Cerebellar nuclear complex (tissue), 1 donor: ENCODE measurements around the gene MTHFD2.
"Not testable (repeated sequence)": the region's sequence is repeated elsewhere in the genome, so short reads cannot be mapped to it uniquely, and the experiment has no call there.

Source experiments
- DNase-seq, 2 experiments: peaks; one replicate each; lab custom pipeline; 2025; lab: John Stamatoyannopoulos, UW

MTHFD2 gene

DNA sequence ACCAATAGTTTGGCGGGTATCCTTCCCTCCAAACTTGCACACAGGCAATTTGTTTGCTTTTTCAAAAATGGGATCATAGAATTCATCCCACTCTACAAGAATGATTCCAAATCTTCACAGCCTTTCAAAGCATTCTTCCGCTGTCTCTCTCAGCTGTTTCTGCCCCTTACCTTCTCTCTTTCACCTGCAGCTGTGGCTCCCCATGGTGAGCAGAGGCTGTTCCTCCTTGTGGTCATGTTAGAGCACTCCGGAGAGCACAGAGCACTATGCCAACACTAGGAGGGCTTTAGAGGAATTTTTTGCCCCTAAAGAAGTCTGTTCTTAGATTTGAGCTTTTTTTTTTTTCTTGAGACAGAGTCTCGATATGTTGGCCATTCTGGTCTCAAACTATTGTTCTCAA, 30.4 kb downstream of the MTHFD2 start:
- no peak for DNase-seq

DNA sequence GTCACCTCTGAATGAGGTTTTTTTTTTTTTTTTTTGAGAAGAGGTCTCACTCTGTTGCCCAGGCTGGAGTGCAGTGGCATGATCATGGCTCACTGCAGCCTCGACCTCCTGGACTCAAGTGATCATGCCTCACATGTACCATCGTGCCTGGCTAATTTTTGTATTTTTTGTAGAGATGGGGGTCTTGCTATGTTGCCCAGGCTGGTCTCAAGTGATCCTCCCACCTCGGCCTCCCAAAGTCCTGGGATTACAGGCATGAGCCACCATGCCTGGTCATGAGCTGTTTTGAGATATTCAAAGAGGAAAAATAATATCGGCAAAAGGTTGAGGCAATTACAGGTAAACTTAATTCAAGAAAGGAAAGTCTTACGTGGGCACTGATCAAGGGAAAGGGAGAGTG, 31.4 kb downstream of the MTHFD2 start:
- not testable (repeated sequence) for DNase-seq

DNA sequence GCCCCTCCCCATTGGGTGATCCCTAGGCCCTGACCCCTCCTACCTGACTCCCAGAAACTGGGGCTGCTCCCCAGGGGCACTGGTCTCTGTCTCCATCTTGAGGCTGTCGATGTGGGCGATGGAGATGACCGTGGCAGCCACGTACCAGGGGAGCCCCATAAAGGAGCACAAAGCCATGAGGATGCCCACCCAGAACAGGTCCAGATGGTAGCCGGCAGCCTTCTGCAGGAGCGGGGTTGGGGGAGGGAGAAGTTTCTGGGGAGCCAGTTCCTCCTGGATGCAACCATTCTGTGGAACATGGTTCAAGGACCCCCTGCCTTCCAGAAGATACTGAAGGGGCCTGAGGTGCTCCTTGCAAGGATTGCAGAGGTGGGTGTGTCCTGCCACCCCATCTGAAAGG, 34.0 kb downstream of the MTHFD2 start:
- DNase-seq, result no peak

DNA sequence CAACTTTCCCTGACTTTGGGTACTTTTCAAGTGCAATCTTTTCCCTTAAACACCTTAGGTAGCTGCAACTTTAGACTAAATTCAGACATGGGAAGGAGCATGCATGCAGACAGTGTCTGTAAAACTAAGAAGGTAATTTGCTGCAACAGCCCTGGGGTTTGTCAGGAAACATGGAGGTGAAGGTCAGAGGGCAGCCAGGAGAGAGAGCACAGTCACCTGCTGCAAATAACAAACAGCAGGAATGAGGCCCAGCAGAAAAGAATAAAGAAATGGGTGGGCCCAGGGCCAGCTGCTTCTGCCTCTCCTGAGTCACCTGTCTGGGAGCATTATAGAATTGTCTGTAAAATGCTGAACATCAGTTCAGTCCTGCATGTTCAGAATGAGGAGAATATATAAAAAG, 35.2 kb downstream of the MTHFD2 start:
- DNase-seq, result no peak

DNA sequence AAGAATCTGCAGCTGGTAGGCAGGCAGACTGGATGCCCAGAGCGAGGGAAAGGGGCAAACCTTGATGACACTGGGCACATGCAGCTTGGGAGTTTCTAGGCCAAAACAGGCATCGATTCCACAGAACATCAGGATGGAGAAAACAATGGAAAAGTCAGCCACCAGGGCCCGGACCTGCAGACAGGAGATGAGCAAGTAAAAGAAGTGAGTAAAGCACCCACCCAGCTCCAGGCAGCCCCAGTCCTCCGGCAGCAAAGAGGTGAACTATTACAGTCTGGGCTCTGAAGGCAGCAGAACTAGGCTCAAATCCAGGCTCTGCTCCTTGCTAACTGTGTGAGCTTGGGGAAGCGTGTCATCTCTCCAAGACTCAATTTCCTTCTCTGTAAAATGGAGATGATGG, 36.6 kb downstream of the MTHFD2 start:
- no peak for DNase-seq

DNA sequence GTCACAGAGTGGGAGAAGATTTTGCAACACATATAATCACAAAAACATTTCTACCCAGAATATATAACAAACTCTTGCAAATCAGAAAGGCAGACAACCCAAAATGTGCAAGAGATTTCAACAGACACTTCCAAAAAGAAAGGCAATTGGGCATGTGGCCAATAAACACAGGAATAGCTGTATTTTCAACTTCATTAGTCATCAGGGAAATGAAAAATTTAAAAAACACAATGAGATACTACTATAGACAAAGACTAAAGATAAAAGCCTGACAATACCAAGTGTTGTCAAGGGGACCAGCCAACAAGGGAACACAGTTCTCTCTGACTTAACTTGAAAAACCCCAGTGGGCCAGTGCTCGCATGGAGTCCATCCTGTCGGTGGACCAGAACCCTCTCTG, 40.5 kb downstream of the MTHFD2 start:
- DNase-seq, result no peak

DNA sequence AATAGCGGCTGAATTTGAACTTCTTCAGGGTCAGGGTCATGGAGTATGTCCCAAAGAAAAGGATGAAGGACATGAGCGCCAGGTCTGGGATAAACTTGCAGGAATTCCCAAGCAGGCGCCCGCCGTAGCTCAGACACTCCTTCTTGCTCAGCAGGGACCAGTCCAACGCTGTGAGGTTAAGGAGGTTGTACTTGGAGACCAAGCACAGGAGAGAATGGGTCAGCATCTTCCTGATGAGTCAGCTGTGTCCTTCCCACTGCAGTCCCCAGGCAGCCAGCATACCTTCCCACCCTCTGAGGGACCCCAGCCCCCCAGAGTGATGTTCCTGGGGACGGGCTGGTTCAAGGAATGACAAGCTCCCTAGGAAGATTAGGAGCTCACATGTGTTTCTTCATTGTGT, 40.9 kb downstream of the MTHFD2 start:
- DNase-seq, result no peak

DNA sequence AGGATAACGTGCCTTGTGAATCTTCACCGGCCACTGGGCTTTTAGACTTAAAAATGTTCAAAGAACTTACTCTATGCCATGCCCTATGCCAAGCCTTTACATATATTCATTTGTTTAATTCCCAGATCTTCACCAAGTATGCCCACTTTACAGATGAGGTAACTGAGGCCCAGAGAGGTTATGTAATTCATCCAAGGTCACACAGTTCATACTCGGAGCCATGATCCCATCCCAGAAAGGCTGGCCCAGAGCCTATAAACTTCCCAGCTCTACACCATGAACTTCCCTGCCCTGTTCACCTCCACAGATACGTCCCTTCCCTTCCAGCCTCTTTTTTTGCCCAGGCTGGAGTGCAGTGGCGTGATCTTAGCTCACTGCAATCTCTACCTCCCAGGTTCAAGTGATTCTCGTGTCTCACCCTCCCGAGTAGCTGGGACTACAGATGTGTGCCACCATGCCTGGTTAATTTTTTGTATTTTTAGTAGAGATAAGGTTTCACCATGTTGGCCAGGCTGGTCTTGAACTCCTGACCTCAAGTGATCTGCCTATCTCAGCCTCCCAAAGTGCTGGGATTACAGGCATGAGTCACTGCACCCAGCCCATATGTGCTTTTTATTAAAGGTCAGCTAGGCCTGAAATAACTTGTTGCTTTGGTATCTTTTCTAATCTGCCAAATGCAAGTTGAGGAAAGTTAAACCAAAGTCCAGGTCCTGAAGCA, 44.1 kb downstream of the MTHFD2 start:
- no peak for DNase-seq

DNA sequence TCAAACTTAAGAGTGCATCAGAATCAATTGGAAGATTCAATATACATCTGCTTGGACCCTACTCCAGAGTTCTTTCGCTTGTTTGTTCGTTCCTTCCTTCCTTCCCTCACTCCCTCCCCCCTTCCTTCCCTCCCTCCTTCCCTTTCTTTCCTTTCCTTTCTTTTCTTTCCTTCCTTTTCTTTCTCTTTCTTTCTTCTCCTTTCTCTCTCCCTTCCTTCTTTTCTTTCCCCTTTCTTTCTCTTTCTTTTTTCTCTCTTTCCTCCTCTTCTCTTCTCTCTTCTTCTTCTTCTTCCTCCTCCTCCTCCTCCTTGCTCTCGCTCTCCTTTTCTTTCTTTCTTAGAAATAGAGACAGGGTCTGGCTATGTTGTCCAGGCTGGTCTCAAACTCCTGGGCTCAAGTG, 45.9 kb downstream of the MTHFD2 start:
- DNase-seq, result no peak

DNA sequence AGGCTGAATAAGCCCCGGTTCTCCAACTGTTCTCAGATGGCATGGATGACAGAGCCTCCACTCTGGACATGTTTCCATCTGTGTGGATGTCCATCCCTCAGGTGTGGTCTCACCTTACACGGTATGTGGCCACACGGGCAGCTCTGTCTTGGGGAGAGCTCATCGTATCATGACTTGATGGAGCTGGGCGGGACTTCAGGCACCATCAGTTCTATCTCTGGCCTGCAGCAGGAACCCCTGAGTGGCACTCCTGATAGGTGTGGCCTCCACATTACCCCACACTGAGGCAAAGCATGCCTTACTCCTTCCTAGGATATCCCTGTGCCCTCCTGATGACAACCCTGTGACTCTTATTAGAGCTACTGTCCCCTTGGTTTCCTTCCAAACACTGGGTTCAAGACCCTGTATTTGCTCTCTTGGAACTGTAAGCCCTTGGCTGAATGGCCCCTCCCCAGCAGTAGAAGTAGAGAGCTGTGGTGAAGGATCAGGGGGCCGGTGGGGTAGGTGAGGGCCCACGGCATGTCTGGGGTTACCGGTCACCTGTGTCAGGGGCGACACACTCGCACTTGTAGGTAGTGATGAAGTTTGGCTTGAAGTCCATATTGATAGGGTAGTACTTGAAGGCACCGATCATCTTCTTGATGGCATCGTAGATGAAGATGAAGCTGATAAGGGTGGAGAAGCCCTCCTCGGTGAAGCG, 48.2 kb downstream of the MTHFD2 start:
- DNase-seq, result no peak

DNA sequence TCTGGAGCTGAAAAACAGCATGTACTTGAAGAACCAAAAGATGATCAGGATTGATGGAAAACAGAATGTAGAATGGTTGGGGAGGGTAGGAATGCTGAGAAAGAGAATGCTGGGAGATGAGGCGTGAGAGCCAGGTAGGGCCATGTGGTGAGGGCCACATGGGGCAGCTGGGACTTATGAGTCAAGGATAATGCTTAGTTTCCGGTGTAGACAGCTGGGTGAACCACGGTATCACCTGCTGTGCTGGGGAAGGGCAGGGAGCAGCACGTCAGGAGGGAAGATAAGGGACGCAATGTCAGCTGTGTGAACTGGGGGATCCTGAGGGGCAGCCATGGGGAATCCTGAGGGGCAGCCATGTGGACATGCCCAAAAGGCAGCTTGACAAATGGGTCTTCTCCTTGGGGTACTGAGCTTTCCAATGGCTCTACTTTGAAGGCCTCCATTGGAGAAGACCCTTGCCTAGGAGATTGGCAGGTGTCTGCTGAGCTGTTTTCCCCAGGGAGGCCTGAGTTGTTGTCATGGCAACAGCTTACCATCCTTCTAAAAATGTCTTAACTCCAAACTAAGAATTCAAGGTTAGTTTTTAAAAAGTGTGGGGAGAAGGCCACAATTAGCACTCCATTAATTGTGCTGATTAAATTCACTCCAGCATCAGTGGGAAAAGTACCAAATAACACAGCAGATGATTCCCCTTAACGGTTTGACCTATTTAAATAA, 51.1 kb downstream of the MTHFD2 start:
- DNase-seq, result no peak

DNA sequence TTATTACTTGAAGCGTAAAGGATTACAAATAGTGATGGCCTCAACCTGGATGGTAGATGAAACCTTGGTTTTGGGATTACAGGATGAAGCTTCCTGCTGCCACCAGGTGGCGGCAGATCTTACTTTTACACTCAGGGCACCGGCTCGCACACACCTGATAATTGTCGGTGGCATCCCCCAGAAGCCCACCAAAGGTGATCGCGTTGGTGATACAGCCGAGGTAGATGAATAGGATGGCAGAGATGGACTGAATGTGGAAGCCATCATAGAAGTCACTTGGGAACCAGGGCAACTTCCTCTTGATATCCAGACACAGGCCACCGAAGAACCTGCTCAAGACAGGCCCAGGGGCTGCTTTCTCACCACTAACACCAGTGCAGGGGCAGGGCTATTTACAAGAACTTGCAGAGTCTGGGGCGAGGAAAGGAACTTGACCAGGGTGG, 51.8 kb downstream of the MTHFD2 start:
- DNase-seq, result peak in 1 of 2 experiments; percentile 45

DNA sequence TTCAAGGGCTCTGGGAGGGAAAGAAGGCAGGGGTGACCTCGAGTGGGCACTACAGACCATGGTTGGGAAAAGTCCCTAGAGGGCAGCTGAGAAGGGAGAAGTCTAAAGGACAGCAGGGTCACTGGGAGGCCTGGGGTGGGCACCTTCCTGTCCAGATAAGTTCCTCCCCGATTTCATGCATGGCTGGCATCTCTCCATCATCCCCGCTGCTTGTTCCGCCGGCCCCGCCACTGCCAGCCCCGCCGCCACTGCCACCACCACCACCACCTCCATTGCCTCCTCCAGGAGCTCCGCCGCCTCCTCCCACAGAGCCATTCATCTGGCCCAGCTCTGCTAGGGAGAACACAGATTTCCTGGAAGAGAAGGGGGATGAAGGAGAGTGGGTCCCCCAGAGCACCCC, 53.6 kb downstream of the MTHFD2 start:
- no peak for DNase-seq

DNA sequence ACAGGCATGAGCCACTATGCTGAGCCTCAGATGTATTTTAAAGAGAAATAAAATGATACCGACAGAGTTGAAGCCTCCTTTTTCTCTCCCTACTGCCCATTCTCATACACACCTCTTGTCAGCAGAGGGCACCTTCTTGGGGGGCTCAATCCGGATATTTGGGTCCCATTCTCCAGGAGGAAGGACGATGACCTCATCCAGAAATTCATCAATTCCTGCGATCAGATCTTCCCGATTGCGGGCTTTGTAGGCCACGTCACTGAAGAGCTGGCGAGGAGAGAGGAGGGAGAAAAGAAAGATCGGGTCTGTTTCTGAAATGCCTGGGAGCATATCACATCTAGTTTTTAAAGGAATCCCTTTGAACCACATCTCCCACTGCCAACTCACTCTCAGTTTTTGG, 54.4 kb downstream of the MTHFD2 start:
- DNase-seq, result no peak

DNA sequence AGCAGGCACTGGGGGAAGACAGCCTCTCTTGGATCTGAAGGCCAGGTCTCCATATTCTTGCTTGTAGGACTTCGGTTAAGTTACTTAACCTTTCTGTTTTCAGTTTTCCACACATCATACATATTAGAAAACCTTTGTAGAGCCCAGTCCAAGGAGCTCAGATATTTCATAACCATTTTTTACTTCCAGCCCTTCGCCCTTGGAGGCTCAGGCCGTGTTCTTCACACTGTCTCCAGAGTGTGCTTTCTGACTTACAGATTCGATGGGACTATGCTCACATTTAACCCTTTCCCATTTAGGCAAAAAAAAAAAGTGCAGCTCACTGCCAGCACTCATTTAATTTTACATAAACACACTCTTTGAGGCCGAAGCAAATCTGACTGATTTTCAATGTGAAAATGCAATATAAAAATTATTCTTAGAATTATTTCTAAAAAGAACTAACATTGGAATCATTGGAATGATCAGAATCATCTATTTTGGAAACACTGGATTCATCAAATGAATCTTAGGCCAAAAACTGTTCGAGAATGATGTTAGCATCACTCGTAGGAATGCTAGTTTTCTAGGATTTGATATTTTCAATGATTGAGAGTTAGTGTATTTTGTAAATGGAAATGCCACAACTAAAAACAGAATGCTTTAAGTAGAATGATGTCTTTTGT, 55.0 kb downstream of the MTHFD2 start:
- no peak for DNase-seq

DNA sequence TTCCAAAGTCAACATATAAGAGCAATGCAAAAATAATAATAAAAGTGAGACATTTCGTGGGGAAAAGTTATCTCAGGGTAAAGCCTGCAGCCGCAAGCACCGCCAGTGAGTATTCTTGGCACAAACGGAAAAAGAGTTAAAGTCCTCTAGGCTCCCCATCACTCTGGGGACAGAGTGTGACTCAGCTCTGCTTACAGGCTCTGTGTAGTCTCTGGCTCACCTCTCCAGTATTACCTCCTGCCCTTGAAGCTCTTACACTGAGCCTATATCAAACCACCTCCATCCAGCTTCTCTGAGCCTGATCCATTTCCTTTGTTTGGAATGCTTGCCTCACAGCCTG, 55.5 kb downstream of the MTHFD2 start:
- no peak for DNase-seq

DNA sequence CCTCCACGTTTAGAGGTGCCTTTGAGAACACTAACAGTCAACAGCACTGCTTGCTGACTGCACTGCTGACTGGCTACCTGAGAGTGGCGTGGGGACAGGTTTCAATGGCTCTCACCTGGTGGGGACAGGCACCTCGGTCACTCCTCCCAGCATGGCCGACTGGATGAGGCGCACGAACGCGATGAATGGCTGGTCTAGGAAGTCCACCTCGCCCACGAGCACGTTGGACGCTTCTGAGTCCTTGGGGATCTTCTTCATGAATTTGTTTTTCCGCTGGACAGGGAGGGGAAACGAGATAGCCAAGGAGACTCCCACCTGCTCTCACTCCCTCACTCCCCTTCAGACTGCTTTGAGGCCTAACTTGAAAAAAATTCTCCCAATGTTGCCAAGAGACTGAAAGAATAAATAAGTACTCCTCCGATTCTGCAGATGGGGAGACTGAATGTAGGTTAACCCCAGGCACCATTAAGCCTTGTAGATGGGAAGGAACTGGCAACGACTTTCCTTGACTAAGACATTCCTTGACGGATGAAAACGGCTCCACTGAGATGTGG, 57.3 kb downstream of the MTHFD2 start:
- DNase-seq, result no peak

DNA sequence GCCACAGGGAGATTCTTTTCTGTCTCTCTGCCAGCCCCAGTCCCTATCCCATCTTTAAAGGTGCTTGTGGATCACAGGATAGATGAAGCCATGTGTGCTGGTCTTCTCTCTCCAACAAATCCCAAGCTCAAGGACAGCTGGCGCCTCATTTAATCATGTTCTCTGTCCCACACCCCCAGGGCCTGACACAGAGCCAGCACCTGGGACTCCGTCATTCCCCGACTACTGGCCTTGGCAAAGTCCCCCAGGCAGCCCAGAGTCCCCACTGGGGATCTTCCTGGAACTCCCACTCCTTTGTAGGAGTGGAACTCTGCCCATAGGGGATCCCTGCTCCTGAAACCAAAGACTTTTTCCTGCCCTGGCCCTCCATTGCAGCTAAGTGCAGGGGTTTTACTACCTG, 60.8 kb downstream of the MTHFD2 start:
- no peak for DNase-seq

DNA sequence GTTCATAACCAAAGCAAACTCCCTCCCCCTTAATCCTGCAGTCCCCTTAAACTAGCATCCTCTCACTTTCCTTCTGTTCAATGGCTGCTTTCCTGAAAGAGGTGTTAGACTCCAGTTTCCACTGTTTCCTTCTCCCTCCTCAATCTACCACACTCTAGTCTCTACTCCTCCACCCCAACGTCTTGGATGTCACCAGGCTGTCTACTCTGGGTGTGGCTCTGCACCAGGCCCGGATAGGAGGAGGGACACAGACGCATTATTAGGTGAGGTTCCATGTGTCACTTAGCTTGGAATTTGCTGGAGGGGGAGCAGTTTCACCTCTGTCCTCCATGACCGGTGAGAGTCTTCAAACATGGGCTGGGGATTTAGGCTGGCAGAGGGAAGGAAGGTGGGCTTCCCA, 61.3 kb downstream of the MTHFD2 start:
- no peak for DNase-seq

DNA sequence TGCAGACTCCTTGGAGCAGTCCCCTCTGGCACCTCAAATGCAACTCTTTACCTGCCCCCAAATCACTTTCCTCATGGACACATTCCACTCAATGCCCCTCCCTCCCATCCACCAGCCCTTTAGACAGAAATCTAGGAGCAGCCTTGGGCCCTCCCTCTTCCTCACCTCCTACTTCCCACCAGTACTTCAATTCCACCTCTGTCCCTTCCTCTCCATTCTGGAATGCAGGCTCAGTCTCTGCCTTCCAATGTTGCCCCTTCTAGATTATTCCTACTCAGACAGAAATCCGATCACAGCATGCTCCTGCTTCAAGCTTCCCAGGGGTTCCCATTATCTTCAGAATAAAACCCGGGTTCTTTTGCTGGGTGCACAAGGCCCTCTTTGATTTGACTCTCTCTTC, 62.1 kb downstream of the MTHFD2 start:
- no peak for DNase-seq

DNA sequence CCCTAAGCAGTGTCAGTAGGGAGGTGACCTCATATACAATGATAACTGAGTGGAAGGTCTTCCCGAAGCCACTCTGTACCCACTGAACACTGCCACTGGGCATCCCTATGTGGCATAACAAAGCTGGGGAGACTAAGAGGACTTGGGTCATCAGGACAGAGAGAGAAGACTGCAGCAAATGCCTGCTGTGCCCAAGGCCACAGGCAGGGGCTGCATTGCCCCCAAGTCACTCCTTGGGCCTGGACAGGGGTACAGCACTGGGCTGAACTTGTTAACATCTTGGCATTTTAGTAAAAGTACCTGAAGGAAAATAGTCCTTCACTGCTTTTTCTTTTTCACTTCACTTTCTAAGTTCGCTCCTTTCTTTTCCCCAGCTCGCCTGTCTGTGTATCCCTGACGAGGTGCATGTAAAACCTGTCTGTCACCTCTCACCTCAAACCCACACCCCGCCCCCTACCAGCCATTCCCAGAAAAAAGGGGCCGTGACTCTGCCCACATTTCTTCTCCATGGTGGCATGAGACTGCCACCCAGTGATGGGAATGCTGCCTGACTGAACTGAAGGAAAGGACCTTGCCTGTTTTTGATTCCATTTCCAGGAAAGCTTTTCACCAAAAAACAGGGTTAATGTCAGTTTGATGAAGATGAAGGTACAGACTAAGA, 62.9 kb downstream of the MTHFD2 start:
- no peak for DNase-seq

DNA sequence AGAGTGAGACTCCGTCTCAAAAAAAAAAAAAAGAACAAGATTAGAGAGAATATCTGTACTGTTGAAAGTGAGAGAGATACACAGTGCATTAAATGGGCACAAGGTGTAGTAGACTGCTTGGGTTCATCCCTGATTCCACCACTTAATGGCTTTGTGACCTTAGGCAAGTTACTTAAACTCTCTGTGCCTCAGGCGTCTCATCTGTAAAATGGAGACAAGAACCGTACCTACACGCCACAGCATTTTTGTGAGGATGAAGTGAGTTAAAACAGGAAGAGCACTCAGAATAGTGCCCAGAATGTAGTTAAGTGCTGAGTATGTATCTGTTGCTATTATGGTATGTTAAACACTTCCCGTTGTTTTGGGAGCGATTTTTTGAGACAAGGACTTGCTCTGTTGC, 64.3 kb downstream of the MTHFD2 start:
- DNase-seq, result no peak
